HCT116 (cell line): ENCODE measurements around the gene BLZF1. TPM values are rescaled to one million over a fixed set of nuclear protein-coding genes. Genes with fewer than 3 reads are reported as not detected.

Source experiments
- ATAC-seq: fragments of 200-7000 bp; cut with Tn5 transposase; 2 replicates; pipeline ENCODE4 v1.9.1; 2020; ENCODE audit warnings: mild to moderate bottlenecking, moderate library complexity
- BruUV-seq: library from RNA; stranded (reverse); fragments of 400-500 nt; replicated peaks from 2 replicates; lab custom pipeline; 2021; lab: Mats Ljungman, UMichigan
- CTCF ChIA-PET: fragments of 300-600 bp; sonication (Branson Sonifier 250); formaldehyde crosslinking; loops from one replicate; lab custom pipeline; 2021; ENCODE audit warnings: antibody characterized with exemption; lab: Charles Lee
- POLR2A ChIA-PET: fragments of 300-600, 350-600 bp; sonication (Branson Sonifier 250); formaldehyde crosslinking; loops from one replicate; lab custom pipeline; 2021; ENCODE audit warnings: antibody characterized with exemption; lab: Charles Lee
- RAD21 ChIA-PET, 2 experiments: fragments of 300-600 bp; sonication (Branson Sonifier 250); formaldehyde crosslinking; loops; one replicate each; lab custom pipeline; 2023; ENCODE audit warnings: low total read pairs in 2 of 2; ENCODE audit not compliant: uncharacterized antibody in 2 of 2, unreplicated experiment in 2 of 2, low non-redundant PET in 1 of 2; lab: Charles Lee
- DNase-seq: peaks from one replicate; pipeline ENCODE4 v3.0.0-alpha.2; 2010; ENCODE audit warnings: low read depth, low spot score
- H2AFZ ChIP-seq: fragments of 200-600 bp; shearing (Covaris generic), sonication (generic); 2 replicates; pipeline ENCODE4 v1.6.1; 2017; ENCODE audit warnings: low read depth, mixed run types, mixed read lengths, antibody characterized with exemption, low read length; ENCODE audit not compliant: poor library complexity, severe bottlenecking
- H3K27ac ChIP-seq: 2 replicates; pipeline ENCODE4 v1.5.1; 2012; ENCODE audit warnings: low read depth, low read length
- H3K27me3 ChIP-seq: fragments of 200-600 bp; sonication (generic); 2 replicates; pipeline ENCODE4 v1.6.1; 2016; ENCODE audit warnings: mixed run types, low read length, mixed read lengths; ENCODE audit not compliant: insufficient read depth
- H3K36me3 ChIP-seq, 2 experiments: fragments of 200-500 bp in 1 of 2; fragments of 200-600 bp in 1 of 2; sonication (Bioruptor generic) in 1 of 2; sonication (generic) in 1 of 2; 2 replicates each; pipeline versions ENCODE4 v1.5.1 to v1.6.1; 2014 to 2016; ENCODE audit warnings: low read length in 2 of 2, inconsistent platforms in 1 of 2, mixed read lengths in 1 of 2, mixed run types in 1 of 2; ENCODE audit not compliant: insufficient read depth in 2 of 2, control insufficient read depth in 1 of 2
- H3K4me1 ChIP-seq, 2 experiments: fragments of 200-600 bp in 1 of 2; sonication (generic) in 1 of 2; 2 replicates each; pipeline versions ENCODE4 v1.5.1 to v1.6.1; 2012 to 2017; ENCODE audit warnings: low read length in 2 of 2, inconsistent platforms in 1 of 2, mild to moderate bottlenecking in 1 of 2, mixed read lengths in 1 of 2, mixed run types in 1 of 2, moderate library complexity in 1 of 2; ENCODE audit not compliant: insufficient read depth in 2 of 2, control insufficient read depth in 1 of 2
- H3K4me2 ChIP-seq: fragments of 200-600 bp; sonication (generic); 2 replicates; pipeline ENCODE4 v1.6.1; 2017; ENCODE audit warnings: mixed run types, low read length, mixed read lengths
- H3K4me3 ChIP-seq, 2 experiments: fragments of 200-600 bp in 1 of 2; sonication (generic) in 1 of 2; replicated peaks in 1 of 2; 2 replicates each; pipeline ENCODE4 v1.5.1; 2011 to 2016; ENCODE audit warnings: low read length in 2 of 2, control low read depth in 1 of 2, low read depth in 1 of 2, mild to moderate bottlenecking in 1 of 2, mixed read lengths in 1 of 2, mixed run types in 1 of 2
- H3K79me2 ChIP-seq: fragments of 200-600 bp; sonication (generic); 2 replicates; pipeline ENCODE4 v1.6.1; 2017; ENCODE audit warnings: mild to moderate bottlenecking, mixed run types, low read length, moderate library complexity, mixed read lengths; ENCODE audit not compliant: insufficient read depth
- H3K9ac ChIP-seq: fragments of 200-600 bp; sonication (generic); 2 replicates; pipeline ENCODE4 v1.6.1; 2016; ENCODE audit warnings: low read length, mixed read lengths
- H3K9me2 ChIP-seq: fragments of 200-600 bp; sonication (generic), shearing (Covaris generic); 2 replicates; pipeline ENCODE4 v1.6.1; 2017; ENCODE audit warnings: mixed run types, mild to moderate bottlenecking, moderate library complexity; ENCODE audit not compliant: insufficient read depth
- H3K9me3 ChIP-seq, 2 experiments: fragments of 200-500 bp in 1 of 2; fragments of 200-600 bp in 1 of 2; sonication (Bioruptor generic) in 1 of 2; sonication (generic) in 1 of 2; 2 replicates each; pipeline ENCODE4 v1.6.1; 2014 to 2017; ENCODE audit warnings: low read length in 2 of 2, mixed read lengths in 2 of 2, inconsistent platforms in 1 of 2, low read depth in 1 of 2, mild to moderate bottlenecking in 1 of 2, mixed run types in 1 of 2, moderate library complexity in 1 of 2; ENCODE audit not compliant: control insufficient read depth in 1 of 2, insufficient read depth in 1 of 2
- H4K20me1 ChIP-seq: fragments of 200-600 bp; sonication (generic), shearing (Covaris generic); 2 replicates; pipeline ENCODE4 v1.6.1; 2017; ENCODE audit warnings: mixed run types, mild to moderate bottlenecking, moderate library complexity; ENCODE audit not compliant: insufficient read depth
- CEBPB ChIP-seq: IDR thresholded peaks from 2 replicates; pipeline ENCODE4 v1.6.1; 2012; ENCODE audit warnings: low read depth
- CTCF ChIP-seq, 3 experiments: fragments of 200-600 bp in 1 of 3; sonication (generic) in 1 of 3; IDR thresholded peaks in 2 of 3; conservative IDR thresholded peaks in 1 of 3; 2 replicates each; pipeline ENCODE4 v1.5.1; 2012 to 2017; ENCODE audit warnings: low read depth in 2 of 3, low read length in 2 of 3, antibody characterized with exemption in 1 of 3, borderline replicate concordance in 1 of 3, control low read depth in 1 of 3, mild to moderate bottlenecking in 1 of 3, mixed read lengths in 1 of 3, mixed run types in 1 of 3, moderate library complexity in 1 of 3; ENCODE audit not compliant: insufficient read depth in 1 of 3
- EGR1 ChIP-seq: IDR thresholded peaks from 2 replicates; pipeline ENCODE4 v1.6.1; 2012; ENCODE audit warnings: low read depth
- ELF1 ChIP-seq: IDR thresholded peaks from 2 replicates; pipeline ENCODE4 v1.6.1; 2012; ENCODE audit warnings: low read depth, borderline replicate concordance
- EZH2phosphoT487 ChIP-seq: fragments of 200-600 bp; IDR thresholded peaks from 2 replicates; pipeline ENCODE4 v1.6.1; 2018; ENCODE audit warnings: antibody characterized with exemption, borderline replicate concordance
- ZNF274 ChIP-seq: fragments of 200-500 bp; sonication (Bioruptor generic); IDR thresholded peaks from 2 replicates; pipeline ENCODE4 v1.6.1; 2014; ENCODE audit warnings: mild to moderate bottlenecking, low read depth, low read length, inconsistent platforms
- intact Hi-C: fragments of 100-400 bp; cut with micrococcal nuclease; formaldehyde crosslinking; loops from 2 replicates; pipeline ENCODE4 v1.10.0; 2022
- total RNA-seq: library from RNA; stranded (reverse); gene quantifications from one replicate; pipeline ENCODE4 v1.2.1, GENCODE V29; 2021; ENCODE audit not compliant: unreplicated experiment
- TF ChIP-seq, protein P1 (sequence below): IDR thresholded peaks from 2 replicates; pipeline ENCODE4 v1.6.1; 2012

The BLZF1 gene
- total RNA-seq, 1 experiment from 2014 or later = 19.6 TPM

DNA sequence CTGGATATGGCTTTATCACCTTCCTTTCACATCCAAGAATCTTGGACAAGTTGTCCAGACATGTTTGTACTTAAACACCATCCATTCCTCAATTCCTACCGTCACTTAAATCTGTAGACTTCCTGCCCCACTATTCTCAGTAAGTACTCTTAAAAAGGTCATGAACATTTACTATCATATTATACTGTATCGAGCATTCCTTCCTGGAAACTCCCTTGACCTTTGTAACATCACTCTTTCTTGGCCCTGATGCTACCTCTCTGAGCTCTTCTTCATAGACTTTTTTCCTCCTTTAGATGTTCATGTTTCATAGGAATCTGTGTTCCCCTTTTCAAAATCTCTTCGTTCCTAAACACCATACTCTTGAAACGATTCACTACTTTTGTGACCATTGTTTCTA is 15.5 kb downstream of the BLZF1 start:
- H2AFZ ChIP-seq = no peak overlapping the region
- no peak overlapping the region for H3K4me3 ChIP-seq
- ChIA-PET CTCF (no interaction called here), POLR2A (no interaction called here), RAD21 (no interaction called here)
- no peaks in the 10 kb centered on the region for H3K79me2 ChIP-seq
- intact Hi-C loops = no loop called here
- no peaks in the 10 kb centered on the region for H3K9me2 ChIP-seq
- H3K9ac ChIP-seq = no peak overlapping the region
- H4K20me1 ChIP-seq = no peaks in the 10 kb centered on the region
- no TSS peak for BruUV-seq
- ATAC-seq (no peak), DNase-seq (no peak)
- H3K4me1 ChIP-seq = no peaks in the 10 kb centered on the region
- H3K4me2 ChIP-seq = no peak overlapping the region
- H3K27me3 ChIP-seq = no peaks in the 10 kb centered on the region
- H3K36me3 ChIP-seq = peaks cover 20 to 41% of the 10 kb centered on the region in 2 experiments
- H3K27ac ChIP-seq = no peak overlapping the region
- no peaks in the 10 kb centered on the region for H3K9me3 ChIP-seq
- TF ChIP-seq ELF1 = no peak
- no peak for TF ChIP-seq EGR1
- TF ChIP-seq CTCF (IDR thresholded peaks at IDR 0.05 in 2 of 3, conservative IDR thresholded peaks at IDR 0.05 in 1 of 3; ENCODE audit: borderline replicate concordance in 1 of 3, insufficient read depth in 1 of 3, low read depth in 2 of 3, low read length in 2 of 3) = no peak

DNA sequence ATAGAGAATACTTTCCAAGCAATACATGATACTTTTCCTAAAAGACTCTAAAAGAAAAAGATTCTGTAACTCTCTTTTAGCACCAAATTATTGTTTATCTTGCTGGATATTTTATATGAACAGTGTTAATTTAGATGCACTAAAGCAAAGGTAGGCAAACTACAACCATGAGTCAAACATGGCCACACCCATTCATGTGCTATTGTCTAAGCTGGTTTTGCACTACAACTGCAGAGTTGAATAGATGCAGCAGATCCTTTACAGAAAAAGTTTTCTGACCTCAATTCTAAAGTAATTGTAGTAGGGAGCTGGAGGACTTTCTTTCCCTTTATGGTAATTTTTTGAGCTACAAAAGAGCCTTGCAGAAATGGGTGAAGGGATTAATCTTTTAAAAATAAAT is 19.4 kb downstream of the BLZF1 start:
- ChIA-PET POLR2A (no interaction called here), CTCF (no interaction called here), RAD21 (no interaction called here)
- intact Hi-C loops = no loop called here
- no peak for DNase-seq
- Histone ChIP-seq H3K4me3 (no peak overlapping the region), H3K9me3 (no peaks in the 10 kb centered on the region), H2AFZ (no peak overlapping the region), H3K27ac (no peak overlapping the region), H4K20me1 (no peaks in the 10 kb centered on the region), H3K79me2 (no peaks in the 10 kb centered on the region), H3K27me3 (no peaks in the 10 kb centered on the region), H3K4me1 (no peaks in the 10 kb centered on the region), H3K4me2 (no peak overlapping the region), H3K36me3 (peaks cover 27 to 33% of the 10 kb centered on the region in 2 experiments), H3K9me2 (no peaks in the 10 kb centered on the region), H3K9ac (no peak overlapping the region)
- no TSS peak for BruUV-seq
- no peak for ATAC-seq
- TF ChIP-seq EZH2phosphoT487 (no peak), ZNF274 (no peak), CEBPB (no peak)
- TF ChIP-seq, protein P1, sequence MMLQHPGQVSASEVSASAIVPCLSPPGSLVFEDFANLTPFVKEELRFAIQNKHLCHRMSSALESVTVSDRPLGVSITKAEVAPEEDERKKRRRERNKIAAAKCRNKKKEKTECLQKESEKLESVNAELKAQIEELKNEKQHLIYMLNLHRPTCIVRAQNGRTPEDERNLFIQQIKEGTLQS = no peak
